DMS79 (cell line): Measurements from ENCODE around the gene DDIT4.
"Not testable (repeated sequence)": the region's sequence is repeated elsewhere in the genome, so short reads cannot be mapped to it uniquely, and the experiment has no call there.

Experiments
- DNase-seq: peaks from one replicate; lab custom pipeline; 2025; lab: John Stamatoyannopoulos, UW

DDIT4 gene

GRCh38 chr10:72267819-72268399 is 5.8 kb upstream of the DDIT4 start:
- DNase-seq = no peak

- DNase-seq = not testable (repeated sequence)
Measured at GRCh38 chr10:72268475-72269200, 5.1 kb upstream of the DDIT4 start.

GRCh38 chr10:72270607-72271281 is 3.0 kb upstream of the DDIT4 start:
- no peak for DNase-seq

- DNase-seq = peak; percentile 46
Measured at GRCh38 chr10:72272689-72273409, 875 bp upstream of the DDIT4 start.

GRCh38 chr10:72274213-72274729 is 547 bp downstream of the DDIT4 start:
- no peak for DNase-seq

GRCh38 chr10:72274730-72275350 is 1.1 kb downstream of the DDIT4 start:
- no peak for DNase-seq

GRCh38 chr10:72275351-72276012 is 1.8 kb downstream of the DDIT4 start:
- no peak for DNase-seq

GRCh38 chr10:72276013-72276387 is 2.3 kb downstream of the DDIT4 start:
- no peak for DNase-seq

- DNase-seq = no peak
Measured at GRCh38 chr10:72276421-72277339, 3.0 kb downstream of the DDIT4 start.

- no peak for DNase-seq
Measured at GRCh38 chr10:72277340-72277995, 3.7 kb downstream of the DDIT4 start.

- no peak for DNase-seq
Measured at GRCh38 chr10:72277996-72278667, 4.4 kb downstream of the DDIT4 start.

- DNase-seq = no peak
Measured at GRCh38 chr10:72278668-72279393, 5.1 kb downstream of the DDIT4 start.

- DNase-seq = not testable (repeated sequence)
Measured at GRCh38 chr10:72279587-72279986, 5.9 kb downstream of the DDIT4 start.

GRCh38 chr10:72283131-72283530 is 9.4 kb downstream of the DDIT4 start:
- DNase-seq = no peak

GRCh38 chr10:72285972-72286521 is 12.3 kb downstream of the DDIT4 start:
- DNase-seq = no peak

GRCh38 chr10:72291019-72291532 is 17.4 kb downstream of the DDIT4 start:
- DNase-seq = no peak

GRCh38 chr10:72292223-72292691 is 18.5 kb downstream of the DDIT4 start:
- no peak for DNase-seq
